ENCODE data around the gene CUX1.
"Not testable (repeated sequence)": the region's sequence is repeated elsewhere in the genome, so short reads cannot be mapped to it uniquely, and the experiment has no call there.

CUX1 gene

DNA sequence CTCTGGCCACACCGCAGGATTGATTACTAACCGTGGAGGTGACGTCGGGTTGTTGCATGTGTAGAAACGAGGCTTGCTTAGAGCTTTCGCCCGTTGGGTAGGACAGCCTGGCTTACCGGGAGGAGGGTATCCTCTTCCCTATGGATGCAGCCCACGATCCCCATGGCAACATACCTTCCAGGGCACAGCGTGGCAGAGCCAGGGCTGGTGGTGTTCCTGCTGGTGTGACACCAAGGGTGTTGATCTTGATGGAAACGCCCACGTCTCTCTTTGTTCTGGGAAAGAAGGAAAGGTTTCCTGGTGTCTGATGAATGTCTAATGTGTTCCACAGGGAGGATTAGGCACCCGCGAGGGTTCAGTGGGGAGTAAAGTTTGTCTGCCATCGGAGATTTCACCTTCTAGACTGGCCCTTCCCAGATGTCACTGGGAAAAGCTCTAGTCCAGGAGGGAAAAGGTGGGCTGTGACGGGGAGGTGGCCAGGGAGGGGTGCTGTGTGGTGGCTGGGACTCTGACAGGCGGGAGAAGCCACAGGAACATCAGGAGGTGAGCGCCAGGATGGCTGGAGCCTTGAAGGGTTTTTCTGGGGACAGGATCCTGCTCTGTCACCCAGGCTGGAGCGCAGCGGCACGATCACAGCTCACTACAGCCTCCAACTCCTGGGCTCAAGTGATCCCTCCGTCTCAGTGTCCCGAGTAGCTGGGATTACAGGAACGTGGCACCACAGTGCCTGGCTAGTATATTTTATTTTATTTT is 102.1 kb downstream of the CUX1 start:
- no peak for DNase-seq

DNA sequence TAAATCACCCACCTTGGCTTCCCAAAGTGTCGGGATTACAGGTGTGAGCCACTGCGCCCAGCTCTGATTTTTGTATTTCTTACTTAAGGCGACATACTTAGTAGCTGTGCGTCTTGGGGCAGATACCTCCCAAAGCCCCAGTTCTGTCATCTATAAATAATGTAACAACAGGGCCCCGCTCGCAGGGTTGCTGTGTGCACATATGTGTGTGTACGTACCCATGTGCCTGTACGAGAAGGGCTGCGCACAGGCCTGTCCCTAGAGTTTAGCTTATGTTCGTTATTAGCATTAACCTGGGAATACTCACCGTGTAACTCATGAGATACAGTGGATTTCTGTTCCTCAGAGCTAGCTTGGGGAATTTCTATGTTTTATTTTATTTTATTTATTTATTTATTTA is 103.6 kb downstream of the CUX1 start:
- DNase-seq: no peak

DNA sequence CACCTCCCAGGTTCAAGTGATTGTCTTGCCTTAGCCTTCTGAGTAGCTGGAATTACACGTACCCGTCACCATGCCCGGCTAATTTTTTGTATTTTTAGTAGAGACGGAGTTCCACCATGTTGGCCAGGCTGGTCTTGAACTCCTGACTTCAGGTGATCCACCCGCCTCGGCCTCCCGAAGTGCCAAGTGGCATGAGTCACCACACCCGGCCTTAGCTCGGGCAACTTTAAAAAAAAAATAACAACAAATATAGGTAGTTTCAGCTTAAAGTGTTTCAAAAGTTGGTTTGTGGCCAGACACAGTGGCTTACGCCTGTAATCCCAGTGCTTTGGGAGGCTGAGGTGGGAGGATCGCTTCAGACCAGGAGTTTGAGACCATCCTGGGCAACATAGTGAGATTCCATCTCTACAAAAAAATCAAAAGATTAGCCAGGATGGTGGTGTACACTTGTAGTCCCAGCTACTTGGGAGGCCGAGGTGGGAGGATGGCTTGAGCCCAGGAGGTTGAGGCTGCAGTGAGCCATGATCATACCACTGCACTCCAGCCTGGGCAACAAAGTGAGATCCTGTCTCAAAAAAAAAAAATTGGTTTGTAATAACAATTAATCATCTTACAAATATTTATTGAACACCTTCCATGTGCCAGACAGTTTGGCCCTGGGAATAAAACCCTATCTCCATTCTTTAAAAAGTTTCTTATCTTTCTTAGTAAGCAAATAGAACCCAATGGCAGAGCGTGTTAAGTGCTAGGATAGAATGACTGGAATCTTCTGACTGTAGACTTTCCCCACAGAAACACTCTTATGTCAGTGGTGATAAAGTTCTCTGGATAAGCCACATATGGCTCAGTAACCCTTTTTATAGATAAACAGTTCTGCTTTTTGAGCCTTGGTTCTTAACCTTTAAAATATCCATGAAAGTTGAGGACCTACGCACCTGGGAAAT is 104.4 kb downstream of the CUX1 start:
- DNase-seq: not testable (repeated sequence)

DNA sequence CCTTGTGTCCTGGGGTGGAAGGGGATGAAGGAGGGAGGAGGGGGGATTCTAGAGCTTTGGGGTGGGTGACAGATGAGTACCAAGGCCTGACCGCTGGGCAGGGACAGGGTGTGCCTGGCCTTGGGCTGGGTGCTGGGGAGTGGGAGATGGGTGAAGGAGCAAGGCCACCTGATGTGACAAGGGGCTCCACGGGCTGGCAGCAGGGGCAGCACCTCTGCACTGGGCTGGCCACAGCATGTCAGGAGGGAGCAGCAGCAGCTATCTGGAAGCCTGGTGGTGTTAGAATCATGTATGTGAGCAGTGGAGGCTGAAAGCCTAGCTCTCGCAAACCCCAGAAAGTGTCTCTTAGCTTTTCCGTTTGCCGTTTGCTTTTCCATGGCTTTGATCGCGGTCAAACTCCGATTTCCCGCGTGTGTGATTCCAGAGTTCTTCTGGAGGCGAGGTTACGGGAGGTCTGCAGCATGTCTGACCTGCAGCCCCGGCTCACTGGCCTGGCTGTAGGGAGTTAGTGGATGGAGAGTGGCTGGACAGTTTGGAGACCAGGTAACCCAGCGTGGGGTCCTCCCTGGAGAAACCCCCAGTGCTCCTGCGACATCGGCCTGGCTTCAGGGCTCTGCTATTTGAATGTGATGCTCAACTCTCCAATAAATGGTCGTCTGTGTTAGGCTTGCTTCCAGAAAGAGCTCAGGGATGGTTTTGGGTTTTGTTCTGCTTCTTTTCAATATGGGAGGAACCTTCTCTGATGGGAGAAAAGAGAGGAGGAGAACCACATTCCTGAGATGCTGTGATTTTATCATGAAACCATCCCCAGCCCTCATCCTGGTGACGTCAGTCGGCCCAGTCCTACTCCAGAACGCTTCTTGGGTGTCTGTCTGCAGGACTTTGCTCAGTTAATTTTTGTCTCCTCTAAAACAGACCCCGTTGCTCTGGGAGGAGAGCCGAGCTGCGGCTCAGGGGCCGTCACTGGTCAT is 105.5 kb downstream of the CUX1 start:
- DNase-seq: no peak

DNA sequence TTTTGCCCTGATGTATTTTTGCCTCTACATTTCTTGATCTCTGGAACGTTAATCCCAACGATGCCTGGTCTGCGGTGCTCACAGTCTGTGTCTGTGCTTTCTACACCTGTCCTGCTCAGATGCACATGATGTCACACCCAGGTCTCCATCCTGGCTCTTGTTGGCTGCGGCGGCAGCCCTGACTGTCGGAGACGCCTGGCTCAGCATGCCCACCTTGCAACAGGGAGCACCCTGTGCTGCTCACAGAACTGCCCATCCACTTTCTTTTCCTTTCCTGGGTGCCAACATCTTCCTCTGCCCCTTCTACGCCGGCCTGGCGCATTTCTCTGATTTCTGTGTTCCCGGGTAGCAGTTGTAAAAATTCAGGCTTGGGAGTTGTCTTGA is 106.2 kb downstream of the CUX1 start:
- no peak for DNase-seq

DNA sequence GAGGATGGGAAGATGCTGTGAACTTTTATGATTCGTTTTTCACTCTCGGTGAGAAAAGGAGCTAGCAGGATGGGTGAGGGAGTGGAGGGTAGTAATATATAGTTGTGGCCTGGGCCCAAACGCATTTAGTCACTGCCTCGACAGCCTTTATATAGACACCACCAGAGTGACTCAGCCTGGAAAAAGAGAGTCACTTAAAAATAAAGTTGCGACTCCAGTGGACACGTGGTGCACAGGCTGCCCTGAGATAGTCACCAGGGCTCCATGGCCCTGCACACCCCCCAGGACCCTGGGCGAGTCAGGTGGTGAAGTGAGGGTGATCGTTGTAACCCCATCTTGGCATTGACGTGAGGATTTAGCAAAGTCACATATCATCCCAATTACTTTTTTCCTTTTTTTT is 106.7 kb downstream of the CUX1 start:
- DNase-seq: no peak

DNA sequence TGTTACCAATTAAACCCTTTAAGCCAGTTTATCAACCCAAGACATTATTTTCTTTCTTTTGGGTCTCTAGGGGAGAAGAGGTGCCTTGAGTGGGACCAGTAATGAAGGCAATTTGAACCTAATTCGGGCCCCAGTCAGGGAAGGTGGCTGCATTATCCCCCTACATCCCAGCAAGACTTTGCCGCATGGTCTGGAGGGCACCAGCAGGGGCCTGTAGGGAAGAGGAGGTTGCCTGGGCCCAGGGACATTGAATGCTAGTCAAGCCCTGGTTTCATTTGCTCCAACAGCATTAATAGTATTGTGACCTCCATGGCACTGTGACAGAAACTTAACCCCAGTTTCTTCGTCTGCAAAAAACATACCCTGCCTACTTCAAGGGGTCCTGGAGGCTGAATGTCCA is 108.8 kb downstream of the CUX1 start:
- DNase-seq: no peak

DNA sequence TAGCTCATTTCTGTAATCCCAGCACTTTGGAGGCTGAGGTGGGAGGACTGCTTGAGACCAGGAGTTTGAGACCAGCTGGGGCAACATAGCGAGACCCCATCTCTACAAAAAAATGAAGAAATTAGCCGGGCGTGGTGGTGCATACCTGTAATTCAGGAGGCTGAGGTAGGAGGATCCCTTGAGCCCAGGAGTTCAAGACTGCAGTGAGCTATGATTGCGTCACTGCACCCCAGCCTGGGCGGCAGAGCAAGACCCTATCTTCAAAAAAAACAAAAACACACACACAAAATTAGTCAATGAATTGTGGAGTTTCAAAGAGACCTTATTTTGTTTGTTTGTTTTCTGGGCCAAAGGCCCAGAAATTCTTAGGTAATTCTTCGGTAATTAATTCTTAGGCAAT is 110.0 kb downstream of the CUX1 start:
- no peak for DNase-seq

DNA sequence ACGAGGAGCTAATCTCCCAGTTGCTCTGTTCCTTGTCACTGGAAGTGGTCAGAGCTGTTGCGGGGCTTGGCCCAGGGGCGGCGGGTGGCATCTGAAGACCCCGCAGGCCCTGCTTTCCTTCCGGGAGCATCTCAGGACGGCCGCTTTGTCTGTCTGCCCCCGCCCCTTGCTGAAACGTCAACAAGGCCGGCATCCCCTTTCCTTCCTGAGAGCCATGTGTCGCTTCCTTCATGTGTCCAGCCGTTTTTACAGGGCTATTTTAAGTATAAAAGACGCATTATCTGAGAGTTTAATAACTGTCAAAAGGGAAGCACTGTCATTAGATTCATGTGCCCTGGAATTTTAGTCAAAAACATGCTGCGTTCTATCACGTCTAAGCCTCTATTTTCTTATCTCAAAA is 110.4 kb downstream of the CUX1 start:
- DNase-seq: no peak

DNA sequence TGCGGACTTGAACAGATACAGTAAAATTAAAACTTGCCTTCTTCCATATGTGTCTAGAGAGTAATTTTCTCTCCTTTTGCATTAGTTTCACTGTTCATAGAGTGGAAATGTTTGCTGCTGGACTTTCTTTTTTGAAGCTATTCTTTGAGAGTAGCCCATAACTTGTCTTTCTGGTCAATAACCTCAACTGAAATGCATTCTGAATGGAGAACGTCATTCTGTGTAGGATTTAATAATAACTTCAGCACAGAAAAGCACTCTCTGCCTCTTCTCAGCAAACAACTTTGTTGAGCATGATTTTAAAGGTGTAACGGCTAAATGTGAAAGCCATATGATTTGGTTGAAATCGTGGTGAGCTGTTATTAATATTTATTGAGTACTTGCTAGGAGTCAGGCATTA is 111.8 kb downstream of the CUX1 start:
- DNase-seq: no peak

DNA sequence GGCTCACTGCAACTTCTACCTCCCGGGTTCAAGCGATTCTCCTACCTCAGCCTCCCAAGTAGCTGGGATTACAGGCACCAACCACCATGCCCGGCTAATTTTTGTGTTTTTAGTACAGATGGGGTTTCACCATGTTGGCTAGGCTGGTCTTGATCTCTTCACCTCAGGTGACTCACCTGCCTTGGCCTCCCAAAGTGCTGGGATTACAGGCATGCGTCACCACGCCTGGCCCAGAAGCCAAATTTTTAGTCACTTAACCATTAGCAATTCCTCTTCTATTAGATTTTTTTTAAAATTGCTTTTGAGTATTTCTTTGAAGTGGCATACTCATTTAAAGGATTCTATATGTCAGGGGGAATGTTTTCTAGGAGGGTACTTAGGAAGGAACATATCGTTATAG is 112.5 kb downstream of the CUX1 start:
- DNase-seq: not testable (repeated sequence)

DNA sequence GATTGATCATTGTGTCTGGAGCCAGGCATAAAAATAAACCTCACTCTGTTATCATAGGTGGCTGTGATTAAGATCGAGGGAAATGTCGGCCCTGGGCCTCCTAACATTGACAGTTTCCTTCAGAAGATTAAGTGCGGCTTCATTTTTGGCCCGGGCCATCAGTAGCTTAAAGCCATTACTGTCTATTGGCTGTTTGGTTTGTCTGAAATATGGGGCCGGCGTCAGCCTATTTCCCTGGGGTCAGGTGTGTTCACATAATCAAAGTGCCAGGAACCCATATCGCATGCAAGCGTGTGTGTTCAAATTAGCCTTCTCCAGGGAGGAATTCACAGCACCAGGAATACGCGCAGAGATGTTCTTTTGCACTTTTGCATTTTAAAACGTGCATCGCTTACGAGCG is 114.7 kb downstream of the CUX1 start:
- DNase-seq: no peak

DNA sequence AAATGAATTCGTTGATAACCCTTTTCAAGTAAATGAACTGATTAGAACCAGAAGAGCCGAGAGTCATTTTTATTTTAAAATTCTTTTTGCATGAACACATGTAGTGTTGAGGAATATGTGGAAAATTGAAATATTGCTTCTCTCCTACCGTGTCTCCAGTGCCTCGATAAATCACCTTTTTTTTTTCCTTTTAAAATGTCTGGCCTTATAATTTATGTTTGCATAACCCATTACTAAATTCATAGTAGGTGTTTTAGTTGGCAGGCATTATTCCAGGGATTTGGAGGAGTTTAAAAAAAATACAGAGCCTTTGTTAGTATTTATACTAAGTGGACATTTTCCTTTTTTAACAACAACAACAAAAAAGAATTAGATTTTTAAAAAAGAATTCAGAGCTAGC is 115.6 kb downstream of the CUX1 start:
- DNase-seq: no peak

DNA sequence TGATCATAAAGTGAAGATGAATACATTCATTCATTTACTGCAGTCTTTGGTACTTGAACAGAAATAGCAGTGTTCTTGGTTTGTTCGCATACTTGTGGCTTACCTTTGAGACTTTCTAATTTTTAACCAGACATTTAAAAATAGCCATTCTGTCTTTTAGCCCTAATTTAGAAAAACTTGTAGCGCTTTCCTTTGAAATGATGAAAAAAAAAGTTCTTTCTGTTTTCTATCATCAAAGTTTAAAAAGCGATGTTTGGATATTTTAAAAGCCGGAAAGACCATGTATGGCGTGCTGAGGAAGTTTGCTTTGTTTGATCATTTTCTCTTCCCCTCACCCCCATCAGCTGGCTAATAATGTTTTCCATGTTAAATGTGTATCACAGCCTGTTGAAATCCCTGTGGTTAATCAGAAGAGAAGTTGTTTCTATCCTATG is 116.3 kb downstream of the CUX1 start:
- DNase-seq: no peak

DNA sequence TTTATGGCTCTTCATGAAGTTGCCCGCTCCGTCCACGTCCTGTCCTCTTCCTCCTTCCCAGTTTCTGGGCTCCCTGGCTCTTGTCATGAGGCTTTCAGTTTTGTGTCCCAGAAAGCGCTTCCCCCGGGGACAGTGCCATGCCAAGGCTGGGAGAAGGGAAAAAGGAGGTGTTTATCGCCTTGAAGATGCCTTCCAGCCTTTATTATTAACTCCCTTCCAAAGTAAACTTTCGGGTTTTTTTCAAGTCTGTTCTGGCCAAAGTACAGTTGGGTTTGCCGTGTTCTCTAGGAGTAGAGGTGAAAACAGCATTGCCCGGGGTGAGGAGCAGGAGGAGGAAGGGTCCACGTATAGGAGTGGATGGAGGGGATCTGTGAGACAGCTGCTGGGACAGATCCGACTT is 117.2 kb downstream of the CUX1 start:
- no peak for DNase-seq

DNA sequence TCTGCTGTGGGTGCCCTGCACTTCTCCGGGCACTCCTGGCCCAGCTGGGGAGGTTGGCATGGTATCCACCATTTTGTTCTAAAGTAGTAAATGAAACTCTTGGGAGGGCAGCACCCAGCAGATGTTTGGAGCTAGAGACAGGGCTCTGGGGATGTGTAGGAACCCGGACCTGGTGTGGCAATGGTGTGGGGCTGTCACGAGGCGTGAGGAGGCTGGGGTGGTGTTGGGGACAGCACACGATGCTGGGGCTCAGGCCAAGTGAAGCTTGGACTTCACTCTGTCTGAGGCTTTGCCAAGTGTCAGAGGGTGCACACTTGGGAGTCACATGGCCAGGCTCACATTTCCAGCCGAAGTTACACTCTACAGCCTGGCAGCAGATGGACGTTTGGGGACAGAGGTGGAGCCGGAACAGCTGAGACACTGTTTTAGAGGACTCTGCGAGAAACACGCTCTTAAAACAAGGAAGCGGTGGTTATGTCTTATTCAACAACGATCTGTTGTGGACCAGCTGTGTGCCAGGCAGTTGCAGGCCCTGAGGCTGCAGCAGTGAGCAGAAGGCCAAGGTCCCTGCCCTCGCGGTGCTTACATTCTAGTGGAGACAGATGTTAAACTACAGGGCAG is 118.2 kb downstream of the CUX1 start:
- DNase-seq: no peak

DNA sequence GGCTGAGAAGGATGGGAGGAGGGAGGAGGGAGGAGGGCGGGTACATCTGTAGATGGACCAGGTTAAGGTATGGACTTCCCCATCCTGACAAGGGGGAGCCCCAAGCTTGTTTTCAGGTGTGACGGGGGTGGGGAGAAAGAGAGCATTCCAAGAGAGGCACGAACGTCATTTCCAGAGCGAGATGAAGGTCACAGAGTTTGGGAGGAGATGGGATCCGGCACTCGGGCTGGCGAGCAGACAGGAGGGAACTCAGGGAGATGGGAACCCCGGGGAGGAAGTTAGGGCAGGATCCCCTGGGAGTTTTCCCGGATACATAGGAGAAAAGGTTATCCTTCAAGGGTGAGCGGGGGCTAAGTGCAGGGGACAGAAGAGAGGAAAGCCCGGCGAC is 118.8 kb downstream of the CUX1 start:
- DNase-seq: no peak

DNA sequence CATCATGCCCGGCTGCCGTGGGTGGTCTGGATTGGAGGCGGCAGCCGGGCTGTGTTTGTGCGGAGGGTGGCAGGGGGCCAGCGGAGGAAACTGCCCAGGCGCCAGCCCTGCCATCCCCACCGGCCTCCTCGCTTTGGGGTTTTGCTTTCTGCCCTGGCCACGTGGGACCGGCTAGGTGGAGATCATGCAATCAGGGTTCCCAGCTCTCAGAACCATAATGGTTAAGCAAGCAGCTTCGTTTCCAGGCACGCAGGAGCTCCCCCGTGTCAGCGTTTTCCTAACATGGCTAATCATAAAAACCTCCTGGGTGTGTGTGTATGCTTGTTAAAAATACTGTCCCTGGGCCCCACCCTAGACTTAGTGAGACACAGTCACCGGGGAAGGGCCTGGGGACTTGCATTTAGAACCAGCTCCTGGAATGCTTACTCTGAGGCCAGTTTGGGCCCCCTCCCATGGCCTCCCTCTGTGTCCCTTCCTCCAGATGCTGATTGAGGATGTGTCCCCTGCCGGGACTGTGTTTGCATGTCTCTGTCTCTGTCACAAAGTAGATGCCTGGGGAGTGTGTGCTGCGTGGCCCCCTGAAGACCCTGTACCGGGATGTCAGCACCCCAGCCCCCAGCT is 119.3 kb downstream of the CUX1 start:
- peak; percentile 41 for DNase-seq

DNA sequence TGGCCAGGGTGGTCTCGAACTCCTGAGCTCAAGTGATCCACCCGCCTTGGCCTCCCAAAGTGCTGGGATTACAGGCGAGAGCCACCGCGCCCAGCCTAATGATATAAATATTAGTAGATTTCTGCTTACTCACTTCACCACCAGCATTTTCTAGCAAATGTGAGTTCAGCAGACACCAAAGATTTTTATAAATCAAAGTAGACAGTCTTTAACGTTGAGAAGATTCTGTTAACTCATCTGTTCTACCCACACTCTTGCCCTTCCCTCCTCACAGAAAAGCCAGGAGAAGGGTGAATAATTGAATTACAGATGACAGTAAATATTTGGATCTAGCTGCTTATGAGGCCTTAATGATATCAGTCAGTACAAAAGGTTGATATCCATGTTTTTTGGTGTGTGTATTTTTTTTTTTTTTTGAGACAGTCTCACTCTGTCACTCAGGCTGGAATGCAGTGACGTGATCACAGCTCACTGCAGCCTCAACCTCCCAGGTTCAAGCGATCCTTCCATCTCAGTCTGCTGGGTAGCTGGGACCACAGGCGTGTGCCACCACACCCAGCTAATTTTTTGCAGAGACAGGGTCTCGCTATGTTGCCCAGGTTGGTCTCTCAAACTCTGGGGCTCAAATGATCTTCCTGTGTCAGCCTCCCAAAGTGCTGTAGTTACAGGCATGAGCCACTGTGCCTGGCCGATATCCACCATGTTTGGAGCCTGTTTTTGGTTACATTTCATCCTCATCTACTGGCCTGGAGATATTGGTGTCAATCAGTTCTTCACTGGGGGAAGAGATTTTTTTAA is 120.5 kb downstream of the CUX1 start:
- no peak for DNase-seq

DNA sequence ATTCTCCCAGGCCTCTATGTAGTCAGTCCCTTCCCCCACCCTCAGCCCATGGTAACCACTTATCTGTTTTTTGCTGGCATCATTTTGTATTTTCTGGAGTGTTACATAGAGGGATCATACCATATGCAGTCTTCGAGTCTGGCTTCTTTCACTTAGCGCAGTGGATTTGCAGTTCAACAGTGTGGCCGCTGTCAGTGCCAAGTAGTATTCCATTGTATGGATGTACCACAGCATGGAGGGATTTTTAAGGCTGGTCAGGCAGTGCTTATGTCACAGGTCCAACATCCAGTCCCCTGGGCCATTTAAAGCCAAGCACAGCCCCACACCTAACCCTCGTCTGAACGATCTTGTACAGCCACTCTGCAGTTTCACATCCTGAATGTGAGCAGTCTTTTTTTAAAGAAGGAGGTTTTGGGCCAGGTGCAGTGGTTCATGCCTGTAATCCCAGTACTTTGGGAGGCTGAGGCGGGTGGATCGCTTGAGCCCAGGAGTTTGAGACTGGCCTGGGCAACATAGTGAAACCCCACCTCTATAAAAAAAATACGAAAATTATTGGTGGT is 121.8 kb downstream of the CUX1 start:
- peak; percentile 89 for DNase-seq

DNA sequence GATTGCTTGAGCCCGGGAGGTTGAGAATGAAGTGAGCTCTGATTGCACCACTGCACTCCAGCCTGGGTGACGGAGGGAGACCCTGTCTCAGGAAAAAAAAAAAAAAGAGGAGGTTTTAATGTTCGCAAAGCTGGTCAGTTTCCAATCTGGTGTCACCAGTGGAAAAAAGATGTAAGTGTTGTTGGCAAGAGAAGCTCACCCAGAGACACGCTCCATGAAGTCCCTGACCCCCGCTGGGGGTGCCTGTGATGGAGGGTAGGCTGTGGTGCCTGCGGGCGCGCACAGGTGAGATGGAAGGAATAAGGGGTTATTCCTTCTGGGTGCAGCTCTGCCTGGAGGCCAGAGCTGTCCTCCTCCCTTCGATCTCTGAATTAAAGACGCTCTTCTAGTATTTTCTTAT is 122.7 kb downstream of the CUX1 start:
- DNase-seq: no peak

Measured in RPMI8226 (cell line).